PC-3 (cell line): Measurements from ENCODE around the gene IDH3G. TPM values are rescaled to one million over a fixed set of nuclear protein-coding genes. Genes with fewer than 3 reads are reported as not detected.

Source experiments
- ATAC-seq: fragments of 200-7000 bp; cut with Tn5 transposase; 2 replicates; pipeline ENCODE4 v1.9.1; 2020; ENCODE audit warnings: mild to moderate bottlenecking, moderate library complexity
- BruUV-seq: library from RNA; stranded (reverse); fragments of 400-500 nt; replicated peaks from 2 replicates; lab custom pipeline; 2021; lab: Mats Ljungman, UMichigan
- CTCF ChIA-PET: fragments of 300-600 bp; sonication (Branson Sonifier 250); formaldehyde crosslinking; loops from one replicate; lab custom pipeline; 2022; ENCODE audit warnings: antibody characterized with exemption; lab: Charles Lee
- POLR2A ChIA-PET: fragments of 300-600 bp; sonication (Branson Sonifier 250); formaldehyde crosslinking; loops from one replicate; lab custom pipeline; 2022; ENCODE audit warnings: antibody characterized with exemption; ENCODE audit not compliant: unreplicated experiment; lab: Charles Lee
- DNase-seq: peaks from one replicate; pipeline ENCODE4 v3.0.0-alpha.2; 2015
- H2AFZ ChIP-seq: fragments of 300-600 bp; sonication (generic); 2 replicates; pipeline ENCODE4 v1.6.0; 2016; ENCODE audit warnings: antibody characterized with exemption, low read length
- H3F3A ChIP-seq: fragments of 300-600 bp; sonication (generic); one replicate; pipeline ENCODE4 v1.6.0; 2017; ENCODE audit warnings: antibody characterized with exemption, low read length, control low read depth, mild to moderate bottlenecking; ENCODE audit not compliant: unreplicated experiment
- H3K27ac ChIP-seq: fragments of 300-600 bp; sonication (generic); 2 replicates; pipeline ENCODE4 v1.5.1; 2016; ENCODE audit warnings: mild to moderate bottlenecking, low read length
- H3K27me3 ChIP-seq: fragments of 300-600 bp; sonication (generic); 2 replicates; pipeline ENCODE4 v1.6.1; 2016; ENCODE audit warnings: low read length, mixed read lengths
- H3K36me3 ChIP-seq: fragments of 300-600 bp; sonication (generic); 2 replicates; pipeline ENCODE4 v1.6.1; 2016; ENCODE audit warnings: low read depth, mixed run types, low read length, mixed read lengths
- H3K4me1 ChIP-seq: fragments of 300-600 bp; sonication (generic); 2 replicates; pipeline ENCODE4 v1.5.1; 2016; ENCODE audit warnings: low read length; ENCODE audit not compliant: insufficient read depth
- H3K4me2 ChIP-seq: fragments of 300-600 bp; sonication (generic); 2 replicates; pipeline ENCODE4 v1.6.0; 2016; ENCODE audit warnings: low read length
- H3K4me3 ChIP-seq: fragments of 300-600 bp; sonication (generic); 2 replicates; pipeline ENCODE4 v1.5.1; 2016; ENCODE audit warnings: mild to moderate bottlenecking, low read length, mixed read lengths
- H3K79me2 ChIP-seq: fragments of 300-600 bp; sonication (generic); 2 replicates; pipeline ENCODE4 v1.6.1; 2017; ENCODE audit warnings: low read length, mixed read lengths
- H3K9ac ChIP-seq: fragments of 300-600 bp; sonication (generic); 2 replicates; pipeline ENCODE4 v1.6.0; 2016; ENCODE audit warnings: mild to moderate bottlenecking, low read length
- H3K9me2 ChIP-seq: fragments of 300-600 bp; sonication (generic); replicated peaks from 2 replicates; pipeline ENCODE4 v1.6.1; 2016; ENCODE audit warnings: mixed run types, low read length, mixed read lengths
- H3K9me3 ChIP-seq: fragments of 300-600 bp; sonication (generic); 2 replicates; pipeline ENCODE4 v1.6.1; 2016; ENCODE audit warnings: low read length, mixed read lengths
- H4K20me1 ChIP-seq: fragments of 300-600 bp; sonication (generic); 2 replicates; pipeline ENCODE4 v1.6.1; 2016; ENCODE audit warnings: low read length, mixed read lengths
- EZH2 ChIP-seq: fragments of 300-600 bp; sonication (generic); IDR thresholded peaks from one replicate; pipeline ENCODE4 v1.6.1; 2017; ENCODE audit warnings: antibody characterized with exemption, mild to moderate bottlenecking, low read length; ENCODE audit not compliant: unreplicated experiment
- EZH2phosphoT487 ChIP-seq: fragments of 300-600 bp; sonication (generic); IDR thresholded peaks from 2 replicates; pipeline ENCODE4 v1.6.1; 2018; ENCODE audit warnings: mild to moderate bottlenecking, antibody characterized with exemption, low read length, borderline replicate concordance
- intact Hi-C: fragments of 100-400 bp; cut with micrococcal nuclease; formaldehyde crosslinking; loops from 2 replicates; pipeline ENCODE4 v1.9.0; 2023
- total RNA-seq: library from RNA; depleted of rRNA; stranded (reverse); fragments of >200 nt; gene quantifications from 2 replicates; pipeline ENCODE4 v1.2.3, GENCODE V29; 2014
- TF ChIP-seq, protein P1 (sequence below): fragments of 300-600 bp; sonication (generic); conservative IDR thresholded peaks from 2 replicates; pipeline ENCODE4 v1.5.1; 2017; ENCODE audit warnings: antibody characterized with exemption, low read depth, mild to moderate bottlenecking, low read length

IDH3G gene
- total RNA-seq, 1 experiment from 2014 or later, result 104 TPM

DNA sequence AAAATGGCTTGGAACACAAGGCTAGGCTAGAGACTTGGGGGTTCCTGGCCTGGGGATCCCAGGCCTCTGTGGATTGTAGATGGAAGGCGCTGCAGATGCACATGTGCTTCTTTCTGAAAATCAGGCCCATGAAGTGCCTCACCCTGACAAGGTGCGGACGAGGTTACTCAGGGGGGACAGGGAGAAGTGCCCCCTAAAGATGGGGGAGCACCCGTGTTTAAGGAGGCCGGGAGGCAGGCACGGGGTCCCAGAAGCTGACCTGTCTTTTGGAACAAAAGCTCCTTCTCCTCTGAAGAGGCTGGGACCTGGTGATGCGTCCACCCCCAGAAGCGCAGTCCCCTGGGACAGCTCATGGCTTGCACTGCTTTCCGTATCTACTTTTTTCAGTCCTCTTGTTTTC, 33.7 kb upstream of the IDH3G start:
- POLR2A ChIA-PET, result no interaction called here
- Histone ChIP-seq H3K4me2 (no peak overlapping the region), H3K79me2 (no peaks in the 10 kb centered on the region), H3K9me3 (no peaks in the 10 kb centered on the region), H2AFZ (no peak overlapping the region), H3K27me3 (peaks cover 45% of the 10 kb centered on the region), H3K36me3 (no peaks in the 10 kb centered on the region), H4K20me1 (no peaks in the 10 kb centered on the region), H3K4me3 (no peak overlapping the region), H3K4me1 (no peaks in the 10 kb centered on the region), H3K27ac (no peak overlapping the region), H3K9ac (no peak overlapping the region), H3F3A (no peaks in the 10 kb centered on the region), H3K9me2 (no peaks in the 10 kb centered on the region)
- no peak for ATAC-seq
- DNase-seq, result no peak
- BruUV-seq, result no TSS peak
- intact Hi-C loops, result no loop called here
- CTCF ChIA-PET, result no interaction called here
- no peak for TF ChIP-seq EZH2
- TF ChIP-seq, protein P1, sequence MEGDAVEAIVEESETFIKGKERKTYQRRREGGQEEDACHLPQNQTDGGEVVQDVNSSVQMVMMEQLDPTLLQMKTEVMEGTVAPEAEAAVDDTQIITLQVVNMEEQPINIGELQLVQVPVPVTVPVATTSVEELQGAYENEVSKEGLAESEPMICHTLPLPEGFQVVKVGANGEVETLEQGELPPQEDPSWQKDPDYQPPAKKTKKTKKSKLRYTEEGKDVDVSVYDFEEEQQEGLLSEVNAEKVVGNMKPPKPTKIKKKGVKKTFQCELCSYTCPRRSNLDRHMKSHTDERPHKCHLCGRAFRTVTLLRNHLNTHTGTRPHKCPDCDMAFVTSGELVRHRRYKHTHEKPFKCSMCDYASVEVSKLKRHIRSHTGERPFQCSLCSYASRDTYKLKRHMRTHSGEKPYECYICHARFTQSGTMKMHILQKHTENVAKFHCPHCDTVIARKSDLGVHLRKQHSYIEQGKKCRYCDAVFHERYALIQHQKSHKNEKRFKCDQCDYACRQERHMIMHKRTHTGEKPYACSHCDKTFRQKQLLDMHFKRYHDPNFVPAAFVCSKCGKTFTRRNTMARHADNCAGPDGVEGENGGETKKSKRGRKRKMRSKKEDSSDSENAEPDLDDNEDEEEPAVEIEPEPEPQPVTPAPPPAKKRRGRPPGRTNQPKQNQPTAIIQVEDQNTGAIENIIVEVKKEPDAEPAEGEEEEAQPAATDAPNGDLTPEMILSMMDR, result no peak
- TF ChIP-seq EZH2phosphoT487, result no peak

GRCh38 chrX:153827016-153827415, 32.8 kb upstream of the IDH3G start:
- H3K27ac ChIP-seq, result no peak overlapping the region
- ATAC-seq (no peak), DNase-seq (no peak)
- H3K4me1 ChIP-seq, result no peaks in the 10 kb centered on the region
- no peaks in the 10 kb centered on the region for H3K36me3 ChIP-seq
- H3K4me2 ChIP-seq, result no peak overlapping the region
- H3K79me2 ChIP-seq, result no peaks in the 10 kb centered on the region
- no peaks in the 10 kb centered on the region for H4K20me1 ChIP-seq
- TF ChIP-seq, protein P1, result no peak
- TF ChIP-seq EZH2phosphoT487, result no peak
- no peak for TF ChIP-seq EZH2
- no peak overlapping the region for H3K9ac ChIP-seq
- H3K4me3 ChIP-seq, result no peak overlapping the region
- no peak overlapping the region for H2AFZ ChIP-seq
- H3K27me3 ChIP-seq, result peaks cover 44% of the 10 kb centered on the region
- ChIA-PET POLR2A (no interaction called here), CTCF (no interaction called here)
- H3F3A ChIP-seq, result no peaks in the 10 kb centered on the region
- H3K9me2 ChIP-seq, result no peaks in the 10 kb centered on the region
- BruUV-seq, result no TSS peak
- H3K9me3 ChIP-seq, result no peaks in the 10 kb centered on the region
- intact Hi-C loops, result no loop called here

GRCh38 chrX:153825042-153825441, 30.9 kb upstream of the IDH3G start:
- TF ChIP-seq, protein P1, result no peak
- TF ChIP-seq EZH2, result no peak
- no peak for TF ChIP-seq EZH2phosphoT487
- DNase-seq, result no peak
- H4K20me1 ChIP-seq, result no peaks in the 10 kb centered on the region
- CTCF ChIA-PET, result no interaction called here
- H3K27me3 ChIP-seq, result peaks cover 30% of the 10 kb centered on the region
- H2AFZ ChIP-seq, result no peak overlapping the region
- ATAC-seq, result no peak
- H3K4me3 ChIP-seq, result no peak overlapping the region
- intact Hi-C loops, result no loop called here
- no peaks in the 10 kb centered on the region for H3K9me2 ChIP-seq
- H3K9me3 ChIP-seq, result no peaks in the 10 kb centered on the region
- H3K4me2 ChIP-seq, result no peak overlapping the region
- no peaks in the 10 kb centered on the region for H3K4me1 ChIP-seq
- no TSS peak for BruUV-seq
- no peak overlapping the region for H3K27ac ChIP-seq
- H3K79me2 ChIP-seq, result no peaks in the 10 kb centered on the region
- no peaks in the 10 kb centered on the region for H3F3A ChIP-seq
- H3K36me3 ChIP-seq, result no peaks in the 10 kb centered on the region
- POLR2A ChIA-PET, result no interaction called here
- H3K9ac ChIP-seq, result no peak overlapping the region
